ENCODE data around the gene PYROXD2.

PYROXD2 gene

GRCh38 chr10:98414932-98415730 lies at the start of gene PYROXD2:
Gene PYROXD2, minus strand, starts transcription at chr10:98415182. Its CDS starts 47 bp downstream, at chr10:98415135.
- in situ Hi-C loops (cut with HindIII; ENCODE audit: low sequenced_read_pairs): no loop called here

- in situ Hi-C loops (cut with HindIII; ENCODE audit: low sequenced_read_pairs): loop anchor here (25.0 kb wide), 1 partner anchor 773 kb away; the partner anchor contains the start of gene HPSE2
Measured at GRCh38 chr10:98463976-98464754, 49.2 kb upstream of the PYROXD2 start.

GRCh38 chr10:98463016-98463415 lies 48.0 kb upstream of the PYROXD2 start:
- in situ Hi-C loops (cut with HindIII; ENCODE audit: low sequenced_read_pairs): loop anchor here (25.0 kb wide), 1 partner anchor 774 kb away; the partner anchor contains the start of gene HPSE2

GRCh38 chr10:98461500-98461842 lies 46.5 kb upstream of the PYROXD2 start:
- in situ Hi-C loops (cut with HindIII; ENCODE audit: low sequenced_read_pairs): loop anchor here (25.0 kb wide), 1 partner anchor 776 kb away; the partner anchor contains the start of gene HPSE2

- in situ Hi-C loops (cut with HindIII; ENCODE audit: low sequenced_read_pairs): loop anchor here (25.0 kb wide), 1 partner anchor 776 kb away; the partner anchor contains the start of gene HPSE2
Measured at GRCh38 chr10:98460837-98461499, 46.0 kb upstream of the PYROXD2 start.

DNA sequence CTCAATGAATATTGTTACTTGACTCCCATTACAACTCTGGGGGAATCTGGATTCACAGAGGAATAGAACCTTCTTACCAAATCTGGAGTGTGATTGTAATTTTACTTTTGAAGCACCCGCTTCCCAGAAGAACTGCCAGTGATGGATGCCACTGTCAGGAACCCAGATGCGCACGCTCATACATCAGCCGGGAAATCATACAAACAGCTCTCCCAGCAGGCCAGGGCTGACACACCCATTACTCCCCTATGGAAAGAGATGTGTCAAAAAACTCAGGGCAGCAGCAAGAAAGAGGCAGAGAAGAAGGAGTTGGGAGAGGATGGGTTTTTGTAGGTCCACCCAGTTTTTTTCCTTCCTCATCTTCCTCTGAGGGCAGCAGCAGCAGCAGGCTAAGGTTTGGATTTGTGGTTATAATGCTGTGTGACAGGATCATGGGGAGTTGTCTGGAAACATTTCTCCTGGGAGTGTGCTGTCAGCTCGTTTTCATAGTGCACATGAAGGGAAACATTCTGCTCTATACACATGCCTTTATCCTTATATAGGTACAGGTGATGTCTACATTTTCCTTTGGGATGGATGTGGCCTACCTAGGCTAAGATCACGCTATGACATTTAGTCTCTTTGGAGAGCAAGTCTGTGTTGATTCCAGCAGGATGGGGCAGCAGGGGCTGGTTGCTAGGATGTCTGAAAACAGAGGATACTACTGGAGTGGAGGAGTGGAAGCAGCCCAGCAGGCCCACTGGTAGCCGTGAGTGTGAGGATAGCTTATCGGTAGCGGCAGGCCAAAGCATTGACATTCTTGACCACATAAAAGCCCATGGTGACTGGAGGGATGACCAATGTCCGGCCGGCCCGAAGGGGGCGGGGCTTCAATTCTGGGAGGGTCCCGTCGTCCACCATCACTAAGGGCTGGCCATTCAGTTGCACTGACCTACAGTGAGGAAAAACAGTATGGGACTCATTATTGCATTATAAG lies 44.1 kb upstream of the PYROXD2 start:
- in situ Hi-C loops (cut with HindIII; ENCODE audit: low sequenced_read_pairs): loop anchor here (25.0 kb wide), 1 partner anchor 778 kb away; the partner anchor contains the start of gene HPSE2

GRCh38 chr10:98457721-98458120 lies 42.7 kb upstream of the PYROXD2 start:
- in situ Hi-C loops (cut with HindIII; ENCODE audit: low sequenced_read_pairs): loop anchor here (25.0 kb wide), 1 partner anchor 780 kb away; the partner anchor contains the start of gene HPSE2

GRCh38 chr10:98456686-98457482 lies 41.9 kb upstream of the PYROXD2 start:
- in situ Hi-C loops (cut with HindIII; ENCODE audit: low sequenced_read_pairs): loop anchor here (25.0 kb wide), 1 partner anchor 780 kb away; the partner anchor contains the start of gene HPSE2

DNA sequence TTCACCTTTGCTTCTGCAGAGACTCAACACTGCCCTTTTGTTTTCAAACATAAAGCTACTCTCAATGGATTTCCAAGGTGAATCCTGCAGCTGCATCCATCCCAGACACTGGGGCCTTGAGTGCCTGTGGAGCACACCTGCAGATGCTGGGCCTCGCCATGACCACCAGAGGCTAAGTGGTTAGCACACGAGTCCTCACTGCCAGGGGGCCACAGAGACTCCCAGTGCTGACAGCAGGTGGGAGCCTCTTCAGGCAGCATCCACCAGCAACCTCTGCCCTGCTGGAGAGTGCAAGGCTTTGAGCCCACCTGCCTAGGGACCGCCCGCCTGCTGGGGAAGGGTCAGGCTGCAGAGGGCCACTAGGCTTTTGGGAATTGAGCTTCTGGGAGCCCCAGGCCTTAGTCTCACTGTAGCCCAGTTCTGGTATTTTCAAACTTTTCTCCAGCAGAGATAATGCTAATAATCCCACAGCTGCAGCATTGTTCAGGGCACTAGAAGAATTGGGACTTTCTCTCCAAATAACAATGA lies 41.1 kb upstream of the PYROXD2 start:
- in situ Hi-C loops (cut with HindIII; ENCODE audit: low sequenced_read_pairs): loop anchor here (25.0 kb wide), 1 partner anchor 781 kb away; the partner anchor contains the start of gene HPSE2

DNA sequence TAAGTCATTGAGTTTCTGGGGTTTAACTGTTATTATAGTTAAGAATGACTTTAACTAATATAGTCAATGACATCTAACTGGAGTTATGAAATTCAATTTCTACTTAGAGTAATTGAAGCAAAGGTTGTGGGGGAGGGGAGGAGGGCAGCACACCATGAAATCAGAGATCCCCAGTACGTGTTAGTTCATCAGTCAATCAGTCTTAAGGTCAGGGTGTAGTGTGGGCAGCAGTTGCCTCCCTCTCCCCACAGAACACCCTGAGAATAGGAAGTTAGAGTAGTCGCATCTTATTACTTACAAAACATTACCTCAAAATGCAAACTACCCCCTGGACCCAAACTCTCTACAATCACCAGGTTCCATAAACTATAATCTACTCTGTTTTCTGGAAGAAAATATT lies 38.7 kb upstream of the PYROXD2 start:
- in situ Hi-C loops (cut with HindIII; ENCODE audit: low sequenced_read_pairs): loop anchor here (25.0 kb wide), 1 partner anchor 784 kb away; the partner anchor contains the start of gene HPSE2

DNA sequence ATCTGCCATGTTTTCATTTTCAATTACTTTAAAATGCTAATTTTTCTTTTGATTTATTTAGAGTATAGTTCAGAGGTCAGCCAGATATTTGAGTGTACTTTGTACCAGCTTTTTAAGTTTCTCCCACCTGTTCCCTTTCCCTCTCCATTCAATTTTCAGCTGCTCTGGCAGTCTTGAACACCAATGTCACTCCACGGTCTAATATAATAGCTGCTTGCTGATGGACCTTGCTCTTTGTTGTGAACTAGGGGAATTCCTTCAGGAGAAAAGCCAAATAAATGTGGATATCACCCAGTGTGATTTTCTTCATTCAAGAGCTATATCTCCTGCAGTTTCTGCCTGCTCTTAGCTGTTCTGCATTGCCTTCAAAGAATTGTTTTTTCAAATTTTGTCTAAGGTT lies 35.6 kb upstream of the PYROXD2 start:
- in situ Hi-C loops (cut with HindIII; ENCODE audit: low sequenced_read_pairs): loop anchor here (25.0 kb wide), 1 partner anchor 787 kb away; the partner anchor contains the start of gene HPSE2

- in situ Hi-C loops (cut with HindIII; ENCODE audit: low sequenced_read_pairs): no loop called here
Measured at GRCh38 chr10:98449287-98449686, 34.3 kb upstream of the PYROXD2 start.

DNA sequence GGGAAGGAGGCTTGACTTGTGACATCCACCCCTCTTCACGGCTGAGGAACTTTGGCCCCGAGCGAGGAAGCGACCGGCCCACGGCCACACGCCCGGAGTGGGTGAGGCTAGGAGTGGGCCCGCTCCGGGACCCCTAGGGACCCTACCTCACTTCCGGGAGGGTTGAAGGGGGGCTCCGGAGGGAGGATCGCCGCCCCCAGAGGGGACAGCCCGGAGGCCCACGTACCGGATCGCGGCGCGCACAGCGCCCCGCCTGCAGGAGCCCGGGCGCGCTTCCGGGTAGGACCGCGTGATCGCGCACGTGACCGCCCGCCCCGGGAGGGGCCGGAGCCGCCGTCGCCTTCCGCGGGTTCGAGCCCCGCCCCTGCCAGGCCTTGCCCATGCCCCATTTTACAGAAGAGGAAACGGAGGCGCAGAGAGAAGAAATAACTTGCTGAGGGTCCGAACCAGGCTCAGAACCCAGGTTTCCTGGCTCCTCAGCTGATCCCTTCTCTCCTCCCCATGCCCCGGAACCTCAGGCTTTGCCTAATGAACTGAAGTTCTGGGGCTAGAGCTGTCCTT lies 31.8 kb upstream of the PYROXD2 start, which contains the start of gene HPS1:
Gene HPS1 (minus strand): TSS at position 275 of the 561 bp plus-strand sequence. CDS start 3,695 bp downstream, outside the sequence.
- in situ Hi-C loops (cut with HindIII; ENCODE audit: low sequenced_read_pairs): no loop called here

DNA sequence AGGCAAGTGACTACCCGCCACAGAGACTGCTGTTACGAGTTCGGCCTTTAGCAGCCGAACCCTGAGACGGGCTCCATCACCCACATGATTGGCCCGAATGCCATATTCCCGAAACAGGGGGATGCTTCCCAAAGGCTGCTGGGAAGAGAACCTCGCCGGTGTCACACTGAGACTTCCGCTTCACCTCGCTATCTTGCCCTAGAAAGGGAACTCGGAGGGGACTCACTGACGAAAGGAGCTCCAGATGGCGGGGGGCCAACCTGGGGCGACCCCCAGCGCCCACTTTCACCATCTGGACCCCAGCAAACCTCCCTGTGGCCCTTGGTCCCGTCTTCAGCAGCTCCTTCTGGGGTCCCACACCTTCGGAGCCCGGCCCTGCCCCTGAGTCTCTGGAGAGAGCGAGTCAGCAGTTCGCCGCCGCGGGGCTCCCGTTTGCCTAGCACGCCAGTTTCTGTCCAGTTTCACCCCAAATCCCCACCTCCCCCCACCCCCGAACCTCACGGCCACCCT lies 31.2 kb upstream of the PYROXD2 start:
- in situ Hi-C loops (cut with HindIII; ENCODE audit: low sequenced_read_pairs): no loop called here

DNA sequence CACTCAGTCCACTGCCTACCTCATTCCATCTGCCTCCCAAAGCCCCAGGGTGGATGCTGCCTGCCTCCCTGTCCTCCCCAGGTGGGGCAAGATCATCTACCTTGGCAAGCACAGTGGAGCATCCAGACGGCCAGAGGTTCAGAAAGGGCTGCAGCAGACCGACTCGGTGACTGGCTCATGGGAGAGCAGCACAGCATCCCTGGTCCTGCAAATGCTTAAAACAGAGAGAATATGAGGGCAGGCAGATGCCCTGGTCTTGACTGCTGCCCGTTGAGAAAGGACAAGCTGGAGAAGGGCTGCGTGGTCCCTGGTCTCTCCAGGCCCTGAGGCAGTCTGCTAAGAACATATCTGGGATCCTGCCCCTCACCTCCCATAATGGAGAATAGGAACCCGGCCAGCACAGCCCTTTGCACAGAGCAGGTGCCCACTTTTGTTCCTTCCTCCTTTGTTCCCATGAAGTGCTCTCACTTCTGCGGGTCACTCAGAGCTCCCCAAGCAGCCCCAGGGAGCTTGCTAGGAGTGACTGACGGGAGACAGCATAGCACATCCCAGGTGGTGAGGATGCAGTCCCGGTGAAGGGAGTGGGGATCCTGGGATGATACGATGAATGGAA lies 30.3 kb upstream of the PYROXD2 start:
- in situ Hi-C loops (cut with HindIII; ENCODE audit: low sequenced_read_pairs): no loop called here

DNA sequence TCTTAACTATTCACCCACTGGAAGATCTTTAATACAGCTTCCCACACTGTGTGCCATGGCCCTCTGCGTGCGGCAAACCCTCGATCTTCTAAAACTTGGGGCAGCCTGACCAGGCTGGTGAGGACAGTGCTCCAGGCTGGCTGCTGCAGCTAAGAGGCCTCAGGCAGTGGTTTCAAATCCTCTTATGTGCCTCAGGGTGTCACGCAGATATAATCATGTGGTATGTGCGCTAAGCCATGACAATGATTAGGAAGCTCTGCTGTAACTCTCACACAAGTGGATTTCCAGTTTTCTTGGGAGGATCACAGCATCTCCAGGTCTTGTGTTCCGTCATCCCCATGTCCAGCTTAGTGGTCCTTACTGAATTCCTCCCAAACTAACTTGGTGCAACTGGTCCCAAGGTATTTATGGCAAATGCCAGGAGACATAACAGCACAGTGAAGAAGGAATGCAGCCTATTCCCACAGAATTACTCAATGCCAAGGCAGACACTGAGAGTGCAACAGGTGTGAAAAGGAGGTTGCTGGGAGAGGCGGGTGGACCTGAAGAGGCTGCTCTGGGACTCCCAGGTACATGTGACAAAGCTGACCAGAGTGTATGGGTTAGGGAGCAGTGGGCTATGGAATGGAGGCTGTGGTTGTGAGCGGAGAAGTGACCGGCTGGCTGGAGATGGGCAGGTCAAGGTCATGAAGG lies 29.5 kb upstream of the PYROXD2 start:
- in situ Hi-C loops (cut with HindIII; ENCODE audit: low sequenced_read_pairs): no loop called here

GRCh38 chr10:98438715-98439114 lies 23.7 kb upstream of the PYROXD2 start:
- in situ Hi-C loops (cut with HindIII; ENCODE audit: low sequenced_read_pairs): no loop called here
